K562 (cell line): ENCODE data around the gene HVCN1. TPM values are rescaled to one million over a fixed set of nuclear protein-coding genes. Genes with fewer than 3 reads are reported as not detected.
A peak's percentile ranks its signal among the peaks of the same experiment; 100 is the strongest.

ENCODE experiments used
- ATAC-seq: fragments of 200-7000 bp; cut with Tn5 transposase; 3 replicates; pipeline ENCODE4 v1.9.1; 2020; ENCODE audit warnings: moderate library complexity
- BruUV-seq: library from RNA; stranded (reverse); fragments of 400-500 nt; replicated peaks from 2 replicates; lab custom pipeline; 2021; lab: Mats Ljungman, UMichigan
- CTCF ChIA-PET: fragments of 300-600 bp; formaldehyde crosslinking; extraction: SDS; loops from one replicate; lab custom pipeline; 2021; ENCODE audit warnings: low intra/inter-chr PET ratio; lab: Yijun Ruan, JAX
- POLR2A ChIA-PET: fragments of 300-600, 350-650 bp; sonication (Branson Sonifier 250); formaldehyde crosslinking; extraction: SDS; loops from one replicate; lab custom pipeline; 2021; ENCODE audit warnings: antibody characterized with exemption, inconsistent platforms; lab: Yijun Ruan, JAX
- DNase-seq, 4 experiments: peaks; one replicate each; pipeline versions ENCODE4 v3.0.0 to v3.0.0-alpha.2; 2011 to 2018; ENCODE audit warnings: low spot score in 3 of 4, mixed read lengths in 3 of 4; ENCODE audit errors: extremely low read depth in 1 of 4
- FAIRE-seq: peaks from 2 replicates; lab custom pipeline; 2011; peaks lifted over from hg19 to GRCh38; lab: Jason Lieb, UNC
- H2AFZ ChIP-seq: 2 replicates; pipeline ENCODE4 v1.6.0; 2011; ENCODE audit warnings: low read depth, low read length, control low read depth, inconsistent platforms
- H3K27ac ChIP-seq: fragments of 200-600 bp; 3 replicates; pipeline ENCODE4 v1.8.0; 2011; ENCODE audit warnings: low read depth, mild to moderate bottlenecking, control low read depth, inconsistent platforms, low read length, moderate library complexity, mixed read lengths; ENCODE audit errors: extremely low read depth
- H3K27me3 ChIP-seq, 2 experiments: fragments of 300-600 bp in 1 of 2; 2 replicates in 1 of 2; 3 replicates in 1 of 2; pipeline versions ENCODE4 v1.6.0 to v1.8.0; 2011; ENCODE audit warnings: inconsistent platforms in 2 of 2, low read length in 2 of 2, mild to moderate bottlenecking in 1 of 2, mixed read lengths in 1 of 2, moderate library complexity in 1 of 2; ENCODE audit not compliant: control insufficient read depth in 2 of 2, insufficient read depth in 2 of 2
- H3K36me3 ChIP-seq: fragments of 300-600 bp; 3 replicates; pipeline ENCODE4 v1.8.0; 2011; ENCODE audit warnings: mild to moderate bottlenecking, low read length, inconsistent platforms; ENCODE audit not compliant: control insufficient read depth, insufficient read depth
- H3K4me1 ChIP-seq, 2 experiments: fragments of 200-600 bp in 1 of 2; replicated peaks in 1 of 2; 2 replicates in 1 of 2; 3 replicates in 1 of 2; pipeline versions ENCODE4 v1.5.1 to v1.8.0; 2011; ENCODE audit warnings: inconsistent platforms in 2 of 2, low read length in 2 of 2, mild to moderate bottlenecking in 1 of 2, mixed read lengths in 1 of 2, moderate library complexity in 1 of 2; ENCODE audit not compliant: control insufficient read depth in 2 of 2, insufficient read depth in 2 of 2
- H3K4me2 ChIP-seq: 2 replicates; pipeline ENCODE4 v1.6.1; 2011; ENCODE audit warnings: low read length, control low read depth, inconsistent platforms, mixed read lengths; ENCODE audit not compliant: insufficient read depth
- H3K4me3 ChIP-seq: fragments of 200-600 bp; sonication (generic), shearing (Covaris generic); 2 replicates; pipeline ENCODE4 v1.5.1; 2016; ENCODE audit warnings: control low read depth, inconsistent platforms
- H3K79me2 ChIP-seq: fragments of 200-600 bp; 3 replicates; pipeline ENCODE4 v1.8.0; 2011; ENCODE audit warnings: low read length, inconsistent platforms; ENCODE audit not compliant: control insufficient read depth, insufficient read depth
- H3K9ac ChIP-seq, 2 experiments: 2 replicates each; pipeline versions ENCODE4 v1.6.0 to v1.6.1; 2011; ENCODE audit warnings: low read depth in 2 of 2, low read length in 2 of 2, control low read depth in 1 of 2, inconsistent platforms in 1 of 2, mild to moderate bottlenecking in 1 of 2, mixed read lengths in 1 of 2; ENCODE audit not compliant: insufficient read depth in 1 of 2
- H3K9me1 ChIP-seq: one replicate; pipeline ENCODE4 v1.6.0; 2011; ENCODE audit warnings: inconsistent platforms, mild to moderate bottlenecking, low read length, moderate library complexity; ENCODE audit not compliant: control insufficient read depth, insufficient read depth
- H3K9me3 ChIP-seq: replicated peaks from 2 replicates; pipeline ENCODE4 v1.5.1; 2011; ENCODE audit warnings: low read depth, low read length, inconsistent platforms; ENCODE audit not compliant: control insufficient read depth, insufficient read depth
- H4K20me1 ChIP-seq: replicated peaks from 2 replicates; pipeline ENCODE4 v1.6.1; 2011; ENCODE audit warnings: low read length, inconsistent platforms, mixed read lengths; ENCODE audit not compliant: control insufficient read depth, insufficient read depth
- ARID4B ChIP-seq: sonication (generic); formaldehyde crosslinking; IDR thresholded peaks from 2 replicates; pipeline ENCODE4 v1.8.0; 2022; ENCODE audit warnings: mild to moderate bottlenecking, missing genetic modification reagents
- PBX2 ChIP-seq, 2 experiments: IDR thresholded peaks in 1 of 2; conservative IDR thresholded peaks in 1 of 2; 2 replicates each; pipeline ENCODE4 v1.6.1; 2016; ENCODE audit warnings: low read depth in 2 of 2, mild to moderate bottlenecking in 1 of 2, missing compliant biosample characterization in 1 of 2, missing genetic modification characterization in 1 of 2, moderate library complexity in 1 of 2
- PHTF2 ChIP-seq: fragments of 250-450 bp; sonication (Bioruptor Pico); IDR thresholded peaks from 2 replicates; pipeline ENCODE4 v1.5.0; 2021; ENCODE audit warnings: mild to moderate bottlenecking
- USF2 ChIP-seq: sonication (generic); formaldehyde crosslinking; IDR thresholded peaks from 2 replicates; pipeline ENCODE4 v1.5.0; 2020; ENCODE audit warnings: missing genetic modification reagents
- ZBTB33 ChIP-seq: sonication (generic); formaldehyde crosslinking; IDR thresholded peaks from 2 replicates; pipeline ENCODE4 v1.8.1; 2023; ENCODE audit warnings: mild to moderate bottlenecking, missing genetic modification reagents
- ZNF274 ChIP-seq: IDR thresholded peaks from 2 replicates; pipeline ENCODE4 v1.6.1; 2011; ENCODE audit warnings: low read depth, mild to moderate bottlenecking, low read length, moderate library complexity, borderline replicate concordance
- ZNF395 ChIP-seq: fragments of 200-800 bp; sonication (Bioruptor generic); IDR thresholded peaks from 2 replicates; pipeline ENCODE4 v1.6.1; 2017; ENCODE audit warnings: missing genetic modification characterization, missing compliant biosample characterization
- ZNF57 ChIP-seq: fragments of 450-650 bp; formaldehyde crosslinking; IDR thresholded peaks from 2 replicates; pipeline ENCODE4 v1.4.0; 2020; ENCODE audit warnings: mild to moderate bottlenecking, moderate library complexity
- WGBS: fragments of 100-300 bp; shearing (Covaris generic); methylation state at CpG from one replicate; pipeline ENCODE4 v1.1.6; 2016; ENCODE audit warnings: low coverage, mixed read lengths; ENCODE audit not compliant: insufficient coverage; ENCODE audit errors: missing lambda C conversion rate; 5-methylcytosine and 5-hydroxymethylcytosine counted together
- in situ Hi-C: fragments of 300-500 bp; cut with MboI; formaldehyde crosslinking; loops from 4 replicates; pipeline ENCODE4 v1.15.0; 2018; ENCODE audit warnings: inconsistent platforms, mixed read lengths
- intact Hi-C: fragments of 100-400 bp; cut with micrococcal nuclease; formaldehyde crosslinking; loops from 2 replicates; pipeline ENCODE4 v1.14.2; 2022
- polyA plus RNA-seq, 8 experiments: library from polyadenylated mRNA; depleted of rRNA in 4 of 8; stranded (reverse) in 5 of 8; unstranded in 3 of 8; fragments of >200 nt; fragmentation: Nextera tagmentation in 2 of 8; fragmentation: Illumina TruSeq in 1 of 8; extraction: Ambion mirVana in 2 of 8; extraction: Trizol in 1 of 8; gene quantifications; 2 replicates each; pipeline versions ENCODE4 v1.2.1 to v1.2.3, GENCODE V29; 2011 to 2014; ENCODE audit warnings: inconsistent platforms in 1 of 8, missing spikeins in 1 of 8
- total RNA-seq, 7 experiments: library from RNA; depleted of rRNA in 6 of 7; stranded (reverse); fragments of >200 nt in 6 of 7; fragmentation: Illumina TruSeq in 2 of 7; extraction: Trizol in 2 of 7; gene quantifications; 2 replicates each; pipeline versions ENCODE4 v1.2.1 to v1.2.3, GENCODE V29; 2011 to 2021; ENCODE audit warnings: low replicate concordance in 1 of 7

HVCN1 gene
- total and polyA plus RNA-seq, 9 of the 15 experiments (the other 6 are each of a cell fraction or from before 2014, with no cell fraction given), result 0.21 to 1.4 (median 0.74) TPM

- DNase-seq, result no peak
- 0 out of 4 replicates have a peak overlapping the region, but pooled peaks of 1 of the 2 experiments have one; percentile 33 for H3K9ac ChIP-seq
- intact Hi-C loops, result no loop called here
- TF ChIP-seq USF2 (CRISPR knock-in tag) (no peak), ZNF274 (no peak), ARID4B (no peak), ZNF395 (CRISPR knock-in tag) (no peak), PHTF2 (CRISPR knock-in tag) (no peak), ZBTB33 (CRISPR knock-in tag) (no peak), ZNF57 (CRISPR knock-in tag) (no peak), PBX2 (CRISPR knock-in tag; IDR thresholded peaks at IDR 0.05; ENCODE audit: low read depth) (no peak), PBX2 (tag; conservative IDR thresholded peaks at IDR 0.05; ENCODE audit: low read depth) (no peak)
Observed at GRCh38 chr12:110661337-110661972, 27.5 kb downstream of the HVCN1 start.

More at GRCh38 chr12:110661337-110661972, 27.5 kb downstream of the HVCN1 start:
- no peaks in the 10 kb centered on the region for H4K20me1 ChIP-seq
- H2AFZ ChIP-seq, result no peak overlapping the region
- no peak overlapping the region for H3K4me2 ChIP-seq
- H3K27ac ChIP-seq, result no peak overlapping the region
- H3K79me2 ChIP-seq, result no peaks in the 10 kb centered on the region
- no peak for FAIRE-seq
- in situ Hi-C loops, result no loop called here
- peak; percentile 32; the same call in 1 of the 3 replicates for ATAC-seq
- H3K27me3 ChIP-seq, result peaks cover 18 to 39% of the 10 kb centered on the region in 2 experiments; a peak in 4 of 5 replicates
- H3K4me3 ChIP-seq, result no peak overlapping the region
- BruUV-seq, result no TSS peak
- no peaks in the 10 kb centered on the region for H3K36me3 ChIP-seq
- 17% methylated on average over 22 of the region's 23 CpGs for WGBS
- no peaks in the 10 kb centered on the region for H3K9me1 ChIP-seq
- peaks cover 1% of the 10 kb centered on the region; the same call in 1 of the 2 replicates for H3K9me3 ChIP-seq
- H3K4me1 ChIP-seq, result peaks cover 0 to 6% of the 10 kb centered on the region in 2 experiments; a peak in 1 of 5 replicates
- POLR2A ChIA-PET, result no interaction called here
- CTCF ChIA-PET, result no interaction called here
